Aorta (tissue), 5 donors: Measurements from ENCODE around the gene TBCK. TPM values are rescaled to one million over a fixed set of nuclear protein-coding genes. Genes with fewer than 3 reads are reported as not detected.
"Not testable (repeated sequence)": the region's sequence is repeated elsewhere in the genome, so short reads cannot be mapped to it uniquely, and the experiment has no call there.

Experiments
- ATAC-seq: fragments of 200-7000 bp; cut with Tn5 transposase; one replicate; pipeline ENCODE4 v1.9.1; 2022; ENCODE audit warnings: moderate library complexity; ENCODE audit not compliant: low FRiP score
- DNase-seq, 2 donors: peaks; one replicate each; pipeline ENCODE4 v3.0.0-alpha.2; 2020
- H3K27ac ChIP-seq, 2 donors: one replicate each; pipeline ENCODE4 v1.5.1; 2013; ENCODE audit warnings: low read length in 2 of 2, mild to moderate bottlenecking in 2 of 2, moderate library complexity in 2 of 2, control low read depth in 1 of 2, inconsistent platforms in 1 of 2, low read depth in 1 of 2
- H3K27me3 ChIP-seq, 2 donors: one replicate each; pipeline ENCODE4 v1.6.1; 2013; ENCODE audit warnings: control low read depth in 1 of 2, low read length in 1 of 2, mild to moderate bottlenecking in 1 of 2, moderate library complexity in 1 of 2; ENCODE audit not compliant: insufficient read depth in 2 of 2, control insufficient read depth in 1 of 2
- H3K36me3 ChIP-seq, 2 donors: one replicate each; pipeline ENCODE4 v1.6.1; 2013; ENCODE audit warnings: control low read depth in 1 of 2, low read length in 1 of 2, mild to moderate bottlenecking in 1 of 2; ENCODE audit not compliant: insufficient read depth in 2 of 2, control insufficient read depth in 1 of 2
- H3K4me1 ChIP-seq, 2 donors: one replicate each; pipeline ENCODE4 v1.6.1; 2013; ENCODE audit warnings: low read length in 2 of 2, control low read depth in 1 of 2, mild to moderate bottlenecking in 1 of 2, moderate library complexity in 1 of 2; ENCODE audit not compliant: insufficient read depth in 2 of 2, control insufficient read depth in 1 of 2
- H3K4me3 ChIP-seq, 2 donors: one replicate each; pipeline ENCODE4 v1.5.1; 2013; ENCODE audit warnings: low read length in 2 of 2, control low read depth in 1 of 2, mild to moderate bottlenecking in 1 of 2
- H3K9me3 ChIP-seq: one replicate; pipeline ENCODE4 v1.6.1; 2013; ENCODE audit warnings: mild to moderate bottlenecking, low read length; ENCODE audit not compliant: control insufficient read depth
- WGBS, 2 donors: extraction: QIAGEN DNeasy Blood & Tissue Kit; methylation state at CpG; one replicate each; pipeline ENCODE4 v1.1.7; 2013; 5-methylcytosine and 5-hydroxymethylcytosine counted together
- intact Hi-C, 2 donors: fragments of 100-400 bp; cut with DNase I; formaldehyde crosslinking; loops; one replicate each; pipeline versions ENCODE4 v1.14.2 to v1.15.0; 2022
- polyA plus RNA-seq, 2 donors: library from polyadenylated mRNA; stranded (reverse); fragments of 200-250 nt; gene quantifications; one replicate each; pipeline ENCODE4 v1.2.3, GENCODE V29; 2013
- total RNA-seq, 2 donors: library from RNA; stranded (reverse); fragmentation: NEBNext Ultra II Directional; extraction: Animal tissue kit (Norgen Biotek cat#: 25700); gene quantifications; one replicate each; pipeline ENCODE4 v1.2.1, GENCODE V29; 2021
- donor health status: healthy with polysubstance abuse.
- donor health status: Bipolar disorder and iron deficiency.
- donor health status: DM: no; HTN: no; CAD: no.
- donor health status: DM: no; HTN: no; CAD: no.
- donor health status: DM: yes; HTN: yes; CAD: no.

The TBCK gene
- total and polyA plus RNA-seq, 4 donors: 8.3 to 64.1 (median 31.1) TPM

- intact Hi-C loops: no loop called here
- WGBS, 2 donors: 91 to 100% methylated on average over 1 of the region's 1 CpG
These were observed 69.6 kb downstream of the TBCK start for GRCh38 chr4:106246441-106246840.

GRCh38 chr4:106245176-106245575 is 70.8 kb downstream of the TBCK start:
- 67% methylated on average over 2 of the region's 2 CpGs for WGBS, 2 donors
- no peak overlapping the region for H3K4me3 ChIP-seq
- no peak overlapping the region for H3K27ac ChIP-seq
- H3K36me3 ChIP-seq: peaks cover 0 to 2% of the 10 kb centered on the region in 2 donors
- ATAC-seq: no peak
- no peaks in the 10 kb centered on the region for H3K27me3 ChIP-seq
- H3K4me1 ChIP-seq: no peaks in the 10 kb centered on the region
- no peak for DNase-seq
- H3K9me3 ChIP-seq: no peaks in the 10 kb centered on the region
- intact Hi-C loops: no loop called here

More at GRCh38 chr4:106246441-106246840, 69.6 kb downstream of the TBCK start:
- H3K4me3 ChIP-seq: no peak overlapping the region
- ATAC-seq: no peak
- H3K9me3 ChIP-seq: no peaks in the 10 kb centered on the region
- DNase-seq: no peak
- H3K27me3 ChIP-seq: no peaks in the 10 kb centered on the region
- H3K27ac ChIP-seq: no peak overlapping the region
- no peaks in the 10 kb centered on the region for H3K4me1 ChIP-seq
- peaks cover 2 to 3% of the 10 kb centered on the region in 2 donors for H3K36me3 ChIP-seq

GRCh38 chr4:106240699-106241098 is 75.3 kb downstream of the TBCK start:
- ATAC-seq: no peak
- WGBS, 2 donors: 88 to 94% methylated on average over 1 of the region's 1 CpG
- Histone ChIP-seq H3K36me3 (no peaks in the 10 kb centered on the region), H3K27me3 (no peaks in the 10 kb centered on the region), H3K4me1 (no peaks in the 10 kb centered on the region), H3K27ac (no peak overlapping the region), H3K4me3 (no peak overlapping the region), H3K9me3 (no peaks in the 10 kb centered on the region)
- no peak for DNase-seq
- intact Hi-C loops: no loop called here

- intact Hi-C loops: no loop called here
These were observed 77.1 kb downstream of the TBCK start for GRCh38 chr4:106238820-106239420.

GRCh38 chr4:106231931-106232330 is 84.1 kb downstream of the TBCK start:
- Histone ChIP-seq H3K4me3 (no peak overlapping the region), H3K36me3 (no peaks in the 10 kb centered on the region), H3K9me3 (no peaks in the 10 kb centered on the region), H3K27me3 (no peaks in the 10 kb centered on the region), H3K27ac (no peak overlapping the region), H3K4me1 (no peaks in the 10 kb centered on the region)
- ATAC-seq (no peak), DNase-seq (no peak)
- intact Hi-C loops: no loop called here

More at GRCh38 chr4:106238820-106239420, 77.1 kb downstream of the TBCK start:
- DNase-seq (no peak), ATAC-seq (peak; percentile 46)
- Histone ChIP-seq H3K27me3 (no peaks in the 10 kb centered on the region), H3K9me3 (no peaks in the 10 kb centered on the region), H3K4me1 (no peaks in the 10 kb centered on the region), H3K36me3 (no peaks in the 10 kb centered on the region), H3K27ac (no peak overlapping the region), H3K4me3 (no peak overlapping the region)
- WGBS, 2 donors: 32 to 45% methylated on average over 2 of the region's 2 CpGs

- Histone ChIP-seq H3K36me3 (no peaks in the 10 kb centered on the region), H3K9me3 (no peaks in the 10 kb centered on the region), H3K27me3 (no peaks in the 10 kb centered on the region), H3K27ac (no peak overlapping the region), H3K4me1 (no peaks in the 10 kb centered on the region), H3K4me3 (no peak overlapping the region)
- ATAC-seq (no peak), DNase-seq (no peak)
- intact Hi-C loops: no loop called here
These were observed 93.5 kb downstream of the TBCK start for GRCh38 chr4:106222548-106222947.

- DNase-seq, H3K4me3 ChIP-seq, intact Hi-C loops, H3K27me3 ChIP-seq, H3K4me1 ChIP-seq, H3K9me3 ChIP-seq, ATAC-seq, H3K36me3 ChIP-seq, H3K27ac ChIP-seq: not testable (repeated sequence)
- WGBS, 2 donors: 97% methylated on average over 23 of the region's 23 CpGs
These were observed 102.7 kb downstream of the TBCK start for GRCh38 chr4:106213291-106213690.

GRCh38 chr4:106210021-106210420 is 106.0 kb downstream of the TBCK start:
- Histone ChIP-seq H3K27ac (no peak overlapping the region), H3K4me3 (no peak overlapping the region), H3K27me3 (no peaks in the 10 kb centered on the region), H3K36me3 (peaks cover 0 to 2% of the 10 kb centered on the region in 2 donors), H3K4me1 (no peaks in the 10 kb centered on the region), H3K9me3 (no peaks in the 10 kb centered on the region)
- intact Hi-C loops: no loop called here
- DNase-seq (no peak), ATAC-seq (no peak)
